ENCODE measurements around the gene FAM83D.

DNA sequence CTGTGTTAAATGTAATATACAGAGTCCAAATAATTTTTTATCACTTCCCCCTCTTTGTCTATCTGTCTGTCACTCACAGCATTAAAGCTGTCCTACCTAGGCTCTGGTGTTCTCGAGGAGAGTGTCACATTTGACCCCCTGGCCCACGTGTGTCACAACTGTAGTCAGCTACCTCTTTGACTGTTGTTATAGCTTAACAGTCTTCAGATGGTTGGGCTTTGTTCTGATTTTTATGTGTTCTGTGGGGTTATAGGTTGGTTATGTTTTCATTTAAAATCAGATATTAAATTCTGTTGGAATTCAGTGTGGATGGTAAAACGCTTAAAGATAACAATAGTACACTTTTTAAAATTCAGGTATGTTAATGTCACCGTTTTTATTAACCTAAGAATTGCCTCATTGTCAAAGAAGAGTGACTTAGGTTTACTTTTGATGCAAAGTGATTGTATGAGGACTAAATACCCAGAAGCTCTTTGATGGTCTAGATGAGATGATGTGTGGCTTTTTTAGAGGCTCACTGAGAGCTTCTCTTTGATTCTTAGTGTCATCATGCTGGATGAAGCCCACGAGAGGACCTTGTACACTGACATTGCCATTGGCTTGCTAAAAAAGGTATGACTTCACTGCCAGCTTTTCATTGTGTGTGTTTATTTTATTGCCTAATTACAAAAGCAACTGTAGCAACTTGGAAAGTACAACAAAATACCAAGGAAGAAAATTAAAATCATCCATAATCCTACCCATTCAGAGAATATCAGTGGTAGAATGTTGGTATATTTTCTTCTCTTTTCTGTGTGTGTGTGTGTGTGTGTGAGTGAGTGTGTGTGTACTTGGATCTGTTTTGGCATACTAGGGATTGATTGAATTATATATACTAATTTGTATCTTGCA is 65.8 kb downstream of the FAM83D start:
- TF ChIP-seq, protein P1, sequence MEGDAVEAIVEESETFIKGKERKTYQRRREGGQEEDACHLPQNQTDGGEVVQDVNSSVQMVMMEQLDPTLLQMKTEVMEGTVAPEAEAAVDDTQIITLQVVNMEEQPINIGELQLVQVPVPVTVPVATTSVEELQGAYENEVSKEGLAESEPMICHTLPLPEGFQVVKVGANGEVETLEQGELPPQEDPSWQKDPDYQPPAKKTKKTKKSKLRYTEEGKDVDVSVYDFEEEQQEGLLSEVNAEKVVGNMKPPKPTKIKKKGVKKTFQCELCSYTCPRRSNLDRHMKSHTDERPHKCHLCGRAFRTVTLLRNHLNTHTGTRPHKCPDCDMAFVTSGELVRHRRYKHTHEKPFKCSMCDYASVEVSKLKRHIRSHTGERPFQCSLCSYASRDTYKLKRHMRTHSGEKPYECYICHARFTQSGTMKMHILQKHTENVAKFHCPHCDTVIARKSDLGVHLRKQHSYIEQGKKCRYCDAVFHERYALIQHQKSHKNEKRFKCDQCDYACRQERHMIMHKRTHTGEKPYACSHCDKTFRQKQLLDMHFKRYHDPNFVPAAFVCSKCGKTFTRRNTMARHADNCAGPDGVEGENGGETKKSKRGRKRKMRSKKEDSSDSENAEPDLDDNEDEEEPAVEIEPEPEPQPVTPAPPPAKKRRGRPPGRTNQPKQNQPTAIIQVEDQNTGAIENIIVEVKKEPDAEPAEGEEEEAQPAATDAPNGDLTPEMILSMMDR (IDR thresholded peaks at IDR 0.05): no peak
- no peak for TF ChIP-seq EZH2phosphoT487 (IDR thresholded peaks at IDR 0.05)

Data from neural progenitor cell (in vitro differentiated cells).